ENCODE data around the gene CFAP74. TPM values are rescaled to one million over a fixed set of nuclear protein-coding genes. Genes with fewer than 3 reads are reported as not detected.

Gene CFAP74
- total and polyA plus RNA-seq, 9 of the 15 experiments (the other 6 are each of a cell fraction or from before 2014, with no cell fraction given): 0.03 to 0.15 (median 0.05) TPM; not detected in 6

GRCh38 chr1:2044510-2045319, 41.1 kb upstream of the CFAP74 start (continued):
- peak; percentile 73 to 92 for TF ChIP-seq E2F6 (IDR thresholded peaks at IDR 0.05; ENCODE audit: borderline replicate concordance in 1 of 2, extremely low read depth in 1 of 2, insufficient read depth in 1 of 2, insufficient read length in 1 of 2, low read depth in 1 of 2, low read length in 1 of 2, poor library complexity in 1 of 2, severe bottlenecking in 1 of 2)
- no peak for TF ChIP-seq ZNF699 (CRISPR knock-in tag; IDR thresholded peaks at IDR 0.05; ENCODE audit: insufficient replicate concordance)
- TF ChIP-seq BHLHE40 (IDR thresholded peaks at IDR 0.05; ENCODE audit: low read length): peak; percentile 50; the same call in 1 of the 2 replicates
- TF ChIP-seq MTA3 (IDR thresholded peaks at IDR 0.05; ENCODE audit: borderline replicate concordance): no peak
- TF ChIP-seq NCOR1 (IDR thresholded peaks at IDR 0.05): no peak
- TF ChIP-seq SAFB2 (IDR thresholded peaks at IDR 0.05; ENCODE audit: borderline replicate concordance, low read depth, low read length, severe bottlenecking): no peak
- TF ChIP-seq HSF4 (CRISPR knock-in tag; IDR thresholded peaks at IDR 0.05; ENCODE audit: borderline replicate concordance): no peak
- TF ChIP-seq MECOM (CRISPR knock-in tag; IDR thresholded peaks at IDR 0.05): no peak
- 0 out of 2 replicates have a peak, but pooled peaks have one; percentile 47 for TF ChIP-seq HMGXB4 (CRISPR knock-in tag; IDR thresholded peaks at IDR 0.05)
- no peak for TF ChIP-seq ZSCAN29 (IDR thresholded peaks at IDR 0.05)
- no peak for TF ChIP-seq HIVEP1 (CRISPR knock-in tag; IDR thresholded peaks at IDR 0.05)
- TF ChIP-seq DNMT1 (IDR thresholded peaks at IDR 0.05): no peak
- TF ChIP-seq STAG1 (CRISPR knock-in tag; IDR thresholded peaks at IDR 0.05; ENCODE audit: borderline replicate concordance): peak; percentile 76; the same call in 1 of the 2 replicates
- no peak for TF ChIP-seq HMBOX1 (IDR thresholded peaks at IDR 0.05)
- 0 out of 2 replicates have a peak, but pooled peaks have one; percentile 33 for TF ChIP-seq E2F4 (CRISPR knock-in tag; IDR thresholded peaks at IDR 0.05; ENCODE audit: low read depth)
- no peak for TF ChIP-seq MEIS2 (IDR thresholded peaks at IDR 0.05; ENCODE audit: partially characterized antibody)
- TF ChIP-seq CHD2 (IDR thresholded peaks at IDR 0.05; ENCODE audit: low read depth, low read length): peak; percentile 22; the same call in 1 of the 2 replicates
- TF ChIP-seq ZNF212 (CRISPR knock-in tag; IDR thresholded peaks at IDR 0.05): no peak
